ENCODE measurements around the gene GTPBP6.
"Not testable (repeated sequence)": the region's sequence is repeated elsewhere in the genome, so short reads cannot be mapped to it uniquely, and the experiment has no call there.

GTPBP6 gene

DNA sequence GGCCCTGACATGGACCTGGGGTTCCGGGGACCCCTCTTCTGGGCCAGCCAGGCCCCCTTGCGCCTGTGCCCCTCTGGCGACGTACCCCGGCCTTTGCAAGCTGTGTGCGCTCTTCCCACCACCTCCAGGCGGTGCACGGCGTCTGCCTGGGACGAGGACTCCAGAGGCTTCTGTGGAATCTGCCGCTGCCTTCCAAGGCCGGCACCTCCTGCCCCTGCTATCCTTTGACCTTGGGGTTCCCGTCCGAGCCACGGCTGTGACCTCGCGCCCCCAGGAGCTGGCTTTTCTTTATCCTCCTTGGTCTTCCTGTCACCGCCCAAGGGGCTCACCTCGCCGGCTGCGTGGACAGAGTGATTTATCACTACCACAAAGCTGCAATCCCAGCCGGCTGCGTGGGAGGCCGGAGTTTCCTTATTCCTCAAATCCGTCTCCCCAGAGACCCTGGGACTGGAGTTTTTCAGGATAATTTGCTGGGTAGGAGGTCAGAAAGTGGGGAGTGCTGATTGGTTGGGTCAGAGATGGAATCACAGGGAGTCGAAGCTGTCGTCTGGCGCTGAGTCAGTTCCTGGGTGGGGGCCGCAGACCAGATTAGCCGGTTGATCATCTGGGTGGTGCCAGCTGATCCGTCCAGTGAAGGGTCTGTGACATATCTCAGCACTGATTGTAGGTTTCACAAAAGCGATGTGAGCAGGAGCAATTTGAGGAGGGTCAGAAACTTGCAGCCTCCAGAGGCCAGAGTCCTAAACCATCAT, 57.3 kb downstream of the GTPBP6 start:
- DNase-seq: no peak

DNA sequence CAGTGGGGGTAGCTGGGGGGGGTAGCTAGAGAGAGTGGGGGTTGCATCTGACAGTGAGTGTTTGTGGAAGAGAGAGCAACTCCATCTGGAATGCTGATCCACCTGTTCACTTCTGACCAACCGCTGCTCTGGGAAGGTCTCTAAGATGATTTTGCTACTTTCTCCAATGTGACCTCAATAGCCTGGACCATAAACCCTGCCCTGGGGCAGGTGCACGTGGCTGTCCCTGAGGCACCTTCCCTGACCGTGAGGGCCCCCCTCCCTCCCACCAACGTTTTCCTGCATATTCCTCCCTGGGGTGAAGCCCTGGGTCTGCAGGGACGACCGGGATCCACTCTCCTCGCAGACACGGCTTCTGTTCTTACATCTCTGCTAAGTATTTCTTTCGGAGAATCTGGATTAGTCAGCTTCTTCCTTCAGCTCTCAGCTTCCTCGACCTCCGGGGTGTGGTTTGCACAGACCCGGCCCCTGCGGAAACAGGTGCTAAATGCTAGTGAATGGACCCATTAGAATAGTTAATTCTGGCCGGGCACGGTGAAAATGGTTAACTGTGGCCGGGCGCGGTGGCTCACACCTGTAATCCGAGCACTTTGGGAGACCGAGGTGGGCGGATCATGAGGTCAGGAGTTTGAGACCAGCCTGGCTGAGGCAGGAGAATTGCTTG, 58.8 kb downstream of the GTPBP6 start:
- no peak for DNase-seq

DNA sequence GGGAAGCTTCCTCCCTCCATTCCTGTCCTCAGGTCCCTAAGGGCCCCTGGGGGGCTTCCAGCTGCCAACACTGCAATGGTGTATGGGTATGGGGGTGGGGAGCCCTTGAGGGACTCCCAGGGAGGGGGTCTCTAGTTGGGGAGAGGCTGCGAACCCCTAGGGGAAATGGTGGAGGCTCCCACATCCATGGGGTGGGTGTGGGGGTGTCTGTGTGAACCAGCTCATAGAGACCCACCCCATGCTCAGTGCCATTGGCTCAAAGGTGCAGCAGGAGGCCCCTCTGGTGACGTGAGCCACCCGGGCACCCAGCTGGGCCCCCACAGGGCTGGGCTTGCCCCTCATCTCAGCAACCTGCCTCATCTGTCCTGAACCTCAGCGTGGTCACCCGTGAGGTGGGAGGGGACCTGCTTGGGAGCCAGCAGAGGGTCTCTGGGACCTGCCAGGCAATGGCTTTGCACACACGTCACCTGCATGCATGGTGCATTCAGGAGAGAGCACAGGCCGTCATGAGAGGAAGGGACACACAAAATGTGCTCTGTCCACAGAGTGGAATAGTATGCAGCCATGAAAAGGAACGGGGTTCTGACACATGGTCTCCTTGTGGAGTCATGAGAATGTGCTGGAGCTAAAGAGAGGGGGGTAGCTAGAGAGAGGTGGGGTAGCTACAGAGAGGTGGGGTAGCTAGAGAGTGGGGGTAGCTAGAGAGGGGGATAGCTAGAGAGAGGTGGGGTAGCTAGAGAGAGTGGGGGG, 60.1 kb downstream of the GTPBP6 start:
- no peak for DNase-seq

DNA sequence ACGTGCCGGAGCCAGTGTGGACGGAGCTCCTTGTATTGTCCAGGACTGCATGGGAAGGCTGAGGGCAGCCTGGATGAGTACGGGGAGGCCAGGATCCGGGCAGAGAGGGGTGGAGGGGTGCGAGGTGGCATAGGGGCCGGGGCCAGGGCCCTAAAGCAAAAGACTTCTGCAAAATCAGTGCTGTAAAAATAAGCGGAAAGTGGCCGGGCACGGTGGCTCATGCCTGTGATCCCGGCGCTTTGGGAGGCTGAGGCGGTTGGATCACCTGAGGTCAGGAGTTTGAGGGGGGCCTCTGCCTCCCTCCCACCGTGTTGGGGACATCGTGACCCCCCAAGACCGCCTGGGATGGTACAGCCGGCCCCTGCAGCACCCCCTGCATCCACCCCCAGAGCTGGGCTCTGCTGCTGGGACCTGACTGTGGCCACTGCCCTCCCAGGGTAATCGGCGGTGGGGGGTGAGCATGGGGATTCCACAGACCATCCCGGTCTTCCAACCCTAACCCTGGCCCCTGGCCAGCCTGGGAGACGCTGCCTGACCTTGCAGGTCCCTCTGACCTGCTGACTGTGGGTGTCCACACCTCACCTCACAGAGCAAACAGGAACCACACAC, 60.8 kb downstream of the GTPBP6 start:
- no peak for DNase-seq

DNA sequence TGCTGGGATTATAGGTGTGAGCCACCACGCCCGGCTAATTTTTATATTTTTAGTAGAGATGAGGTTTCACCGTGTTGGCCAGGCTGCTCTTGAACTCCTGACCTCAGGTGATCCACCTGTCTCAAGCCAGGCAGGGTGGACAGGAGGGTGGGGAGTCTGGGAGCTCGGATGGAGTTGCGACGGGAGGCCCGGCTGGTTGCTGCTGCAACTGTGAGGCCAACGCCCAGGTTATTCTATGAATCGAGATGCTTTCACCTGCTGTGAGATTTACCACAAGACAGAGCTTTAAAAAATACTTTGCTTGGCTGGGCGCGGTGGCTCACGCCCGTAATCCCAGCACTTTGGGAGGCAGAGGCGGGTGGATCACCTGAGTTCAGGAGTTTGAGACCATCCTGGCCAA, 61.5 kb downstream of the GTPBP6 start:
- not testable (repeated sequence) for DNase-seq

DNA sequence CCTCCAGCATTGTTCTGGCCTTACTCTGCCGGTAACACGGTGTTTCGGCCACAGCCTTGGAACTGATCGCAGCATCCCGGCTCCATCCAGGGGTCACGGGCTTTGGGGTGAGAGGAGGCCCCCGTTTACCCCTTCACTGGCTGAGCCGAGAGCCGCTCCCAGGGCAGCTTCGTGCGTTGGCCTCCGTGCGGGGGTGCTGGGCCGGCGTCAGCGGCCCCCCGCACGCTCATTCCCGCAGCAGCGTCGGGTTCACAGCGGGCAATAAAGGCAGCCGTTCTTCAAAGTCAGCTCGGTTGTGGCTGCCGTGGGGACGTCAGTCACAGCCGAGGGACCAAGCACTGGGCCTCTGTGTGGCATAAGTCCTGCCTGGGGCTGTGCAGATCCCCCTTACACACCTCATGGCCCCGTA, 62.7 kb downstream of the GTPBP6 start:
- no peak for DNase-seq

Measured in cortex of kidney (tissue), 1 donor.